HL-60/S4 (cell line): ENCODE data around the gene OTOG.

Experiments
- in situ Hi-C: fragments of 300-500 bp; cut with MboI; formaldehyde crosslinking; loops from 2 replicates; pipeline ENCODE4 v1.14.3; 2022; ENCODE audit warnings: low sequenced_read_pairs

The OTOG gene

DNA sequence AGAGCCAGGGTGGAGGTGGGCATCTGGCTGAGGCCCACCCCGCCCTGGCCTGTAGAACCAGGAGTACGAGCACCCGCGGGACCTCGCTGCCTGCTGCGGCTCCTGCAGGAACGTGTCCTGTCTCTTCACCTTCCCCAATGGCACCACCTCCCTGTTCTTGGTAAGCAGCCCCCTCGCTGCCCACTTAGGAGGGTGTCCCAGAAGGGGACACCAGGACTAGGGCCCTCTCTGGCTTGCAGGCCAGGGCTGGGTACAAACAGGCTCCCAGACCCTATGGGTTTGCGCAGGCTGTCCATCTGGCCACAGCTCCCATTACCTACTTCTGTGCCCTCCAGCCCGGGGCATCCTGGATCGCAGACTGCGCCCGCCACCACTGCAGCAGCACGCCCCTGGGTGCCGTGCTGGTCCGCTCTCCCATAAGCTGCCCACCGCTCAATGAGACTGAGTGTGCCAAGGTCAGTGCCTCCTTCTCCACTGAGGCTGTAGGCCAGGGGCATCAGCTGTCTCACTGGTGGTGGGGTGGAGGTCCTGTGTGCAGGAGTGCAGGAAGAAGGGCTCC lies 94.8 kb downstream of the OTOG start:
- in situ Hi-C loops: no loop called here

DNA sequence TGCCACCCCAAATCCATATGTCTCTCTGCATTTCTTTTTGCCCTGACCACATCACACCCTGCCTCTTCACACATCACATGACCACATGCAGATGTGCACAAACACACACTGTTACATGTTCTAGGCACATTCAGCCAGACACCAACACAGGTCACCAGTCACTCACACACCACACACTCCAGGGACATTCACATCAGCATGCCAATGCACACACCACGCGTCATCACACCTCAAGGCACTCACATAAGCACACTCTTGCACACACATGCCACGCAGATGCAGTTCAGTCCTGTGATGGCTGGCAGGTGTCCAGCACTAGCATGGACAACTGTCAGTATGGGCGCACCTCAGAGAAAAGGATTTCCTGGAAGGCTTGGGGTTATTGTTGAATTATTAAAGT lies 95.3 kb downstream of the OTOG start:
- in situ Hi-C loops: no loop called here

DNA sequence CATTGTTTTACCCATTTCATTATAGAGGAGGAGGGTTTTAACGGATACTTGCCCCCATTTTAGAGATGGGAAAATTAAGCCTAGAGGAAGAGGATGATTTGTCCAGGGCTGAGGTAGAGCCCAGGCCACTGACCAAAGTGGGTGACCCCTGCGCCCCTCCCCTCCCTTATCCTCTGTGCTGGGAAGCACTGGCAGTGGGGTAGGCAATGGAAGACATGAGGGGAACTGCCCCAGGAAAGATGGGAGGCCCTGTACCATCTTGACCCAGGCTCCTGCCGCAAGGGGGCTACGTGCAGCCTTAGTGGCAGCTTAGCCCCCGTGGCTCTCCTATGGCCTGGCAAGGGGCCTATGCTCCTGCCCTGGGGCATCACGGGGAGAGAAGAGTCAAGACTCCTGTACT lies 95.9 kb downstream of the OTOG start:
- in situ Hi-C loops: no loop called here

DNA sequence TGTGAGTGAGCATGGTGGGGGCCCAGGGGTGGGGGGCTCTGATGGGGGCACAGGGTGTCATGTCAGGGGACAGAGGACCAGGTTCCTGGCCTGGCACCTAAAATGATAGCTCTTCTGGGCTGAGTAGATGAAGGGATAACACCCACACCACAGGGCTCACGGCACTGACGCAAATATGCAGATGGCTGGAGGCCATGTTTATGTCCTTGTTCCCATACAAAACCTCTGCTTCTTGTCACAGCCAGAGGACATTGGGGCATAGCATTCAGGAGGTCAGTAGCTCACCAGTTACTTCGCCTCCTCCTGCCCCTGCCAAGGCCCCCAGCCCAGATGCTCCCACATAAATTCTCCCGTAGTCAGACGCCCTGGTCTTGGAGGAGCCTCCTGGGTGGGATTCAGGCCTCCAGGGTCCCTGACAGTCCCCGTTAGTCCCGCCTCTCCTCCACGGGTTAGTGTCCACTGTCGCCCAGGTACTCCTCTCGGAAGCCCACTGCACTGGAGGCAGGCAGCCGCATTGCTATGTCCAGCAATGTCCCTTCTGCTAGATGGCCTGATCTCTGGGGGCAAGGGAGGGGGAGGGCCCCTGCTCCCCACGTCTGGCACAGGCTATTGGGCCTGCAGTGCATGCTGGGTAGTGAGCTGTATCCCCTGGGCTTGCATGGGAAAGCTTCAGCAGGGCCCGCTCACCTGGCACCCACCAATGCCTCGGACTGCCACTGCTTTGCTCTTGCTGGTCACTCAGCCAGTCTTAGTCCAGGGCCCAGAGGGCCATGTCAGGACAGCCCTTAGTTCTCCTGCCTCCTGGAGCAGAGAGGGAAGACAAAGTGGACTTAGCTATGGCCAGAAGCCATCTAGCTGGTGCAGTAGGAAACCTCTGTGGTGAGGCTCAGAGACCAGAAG lies 96.7 kb downstream of the OTOG start:
- in situ Hi-C loops: no loop called here

DNA sequence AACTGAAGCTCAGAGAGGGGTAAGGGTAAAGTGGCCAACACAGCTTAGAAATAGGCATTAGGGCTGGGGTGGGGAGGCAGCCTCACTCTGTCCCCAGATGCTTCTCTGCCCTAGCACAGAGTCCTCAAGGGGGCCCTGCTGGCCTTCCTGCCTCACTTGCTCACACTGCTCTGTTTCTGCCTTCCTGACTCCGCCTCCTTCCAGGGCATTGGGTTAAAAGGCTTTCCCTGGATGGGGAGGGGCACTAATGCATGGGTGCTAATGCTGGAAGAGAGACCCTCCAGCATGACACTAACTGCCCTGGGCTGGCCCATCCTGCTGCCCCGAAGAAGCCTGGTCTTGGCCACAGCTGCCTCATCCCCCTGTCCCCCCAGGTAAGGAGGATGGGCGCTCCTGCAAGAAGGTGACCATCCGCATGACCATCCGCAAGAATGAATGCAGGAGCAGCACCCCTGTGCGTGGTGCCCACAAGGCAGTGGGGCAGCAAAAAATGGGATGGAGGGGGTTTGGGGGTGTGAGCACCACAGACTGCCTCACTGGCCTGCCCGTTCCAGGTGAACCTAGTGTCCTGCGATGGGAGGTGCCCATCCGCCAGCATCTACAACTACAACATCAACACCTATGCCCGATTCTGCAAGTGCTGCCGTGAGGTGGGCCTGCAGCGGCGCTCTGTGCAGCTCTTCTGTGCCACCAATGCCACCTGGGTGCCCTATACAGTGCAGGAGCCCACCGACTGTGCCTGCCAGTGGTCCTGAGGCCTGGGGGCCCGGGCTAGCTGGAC lies 98.3 kb downstream of the OTOG start:
- in situ Hi-C loops: no loop called here

DNA sequence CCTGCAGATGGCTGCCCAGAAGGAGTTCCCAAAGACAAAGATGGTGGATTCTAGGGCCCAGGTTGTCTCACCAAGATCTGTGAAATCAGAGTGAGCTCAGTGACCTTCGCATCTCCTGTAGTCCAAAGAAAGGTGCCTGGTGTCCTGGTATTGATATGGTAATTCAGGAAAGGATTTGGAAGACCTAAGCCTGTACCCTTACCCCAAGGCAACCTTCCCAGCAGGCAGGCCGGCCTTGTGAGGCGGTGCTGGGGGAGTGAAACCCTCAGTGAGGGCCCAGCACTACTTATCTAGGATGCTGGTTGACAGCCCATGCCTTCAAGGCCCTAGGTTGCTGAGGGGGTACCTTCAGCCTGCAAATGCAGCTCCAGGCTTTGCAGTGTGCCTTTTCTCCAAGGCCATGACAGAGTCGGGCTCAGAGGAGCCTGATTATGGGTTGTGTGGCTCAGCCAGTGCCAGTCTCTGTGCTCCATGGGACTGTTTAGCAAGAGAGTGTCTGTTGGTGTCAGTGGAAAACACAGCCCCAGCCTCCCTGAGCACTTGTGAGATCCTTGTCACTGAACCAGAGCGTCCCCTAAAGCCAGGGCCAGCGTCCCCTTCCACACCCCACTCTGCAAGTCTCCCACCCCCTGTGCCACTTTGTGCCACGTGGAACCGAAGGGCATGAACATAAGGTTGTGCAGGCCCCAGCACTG lies 99.5 kb downstream of the OTOG start:
- in situ Hi-C loops: no loop called here

DNA sequence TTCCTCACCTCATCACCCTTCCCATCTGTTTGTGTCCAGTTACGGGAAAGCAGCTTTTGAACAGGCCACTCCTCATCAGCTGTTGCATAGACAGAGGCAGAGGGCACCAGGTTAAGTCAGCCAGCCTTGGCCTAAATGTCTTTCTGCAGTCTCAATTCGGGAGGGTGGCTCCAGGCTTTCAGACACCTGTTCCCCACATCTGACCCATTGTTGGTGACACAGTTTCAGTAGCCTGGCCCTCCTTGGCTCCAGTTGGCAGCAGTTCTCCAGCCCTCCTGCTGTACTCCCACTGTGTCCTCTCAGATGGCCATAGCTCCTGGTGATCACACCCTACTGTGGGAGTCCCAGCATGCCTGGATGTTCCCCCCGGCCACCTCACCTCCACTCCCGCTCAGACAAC lies 101.5 kb downstream of the OTOG start:
- in situ Hi-C loops: no loop called here

DNA sequence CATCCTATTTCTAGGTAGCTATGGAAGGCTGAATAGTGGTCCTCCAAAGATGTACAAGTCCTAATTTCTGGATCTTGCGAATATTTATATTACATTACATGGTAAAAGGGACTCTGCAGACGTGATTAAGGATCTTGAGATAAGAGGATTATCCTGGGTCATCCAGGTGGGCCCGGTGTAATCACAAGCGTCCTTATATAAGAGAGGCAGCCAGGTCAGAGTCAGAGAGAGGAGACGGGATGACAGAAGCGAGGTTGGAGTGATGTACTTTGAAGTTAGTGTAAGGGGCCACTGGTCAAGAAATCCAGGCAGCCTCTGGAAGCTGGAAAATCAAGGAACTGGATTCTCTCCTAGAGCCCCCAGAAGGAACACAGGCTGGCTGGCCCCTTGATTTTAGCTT lies 102.2 kb downstream of the OTOG start:
- in situ Hi-C loops: no loop called here

DNA sequence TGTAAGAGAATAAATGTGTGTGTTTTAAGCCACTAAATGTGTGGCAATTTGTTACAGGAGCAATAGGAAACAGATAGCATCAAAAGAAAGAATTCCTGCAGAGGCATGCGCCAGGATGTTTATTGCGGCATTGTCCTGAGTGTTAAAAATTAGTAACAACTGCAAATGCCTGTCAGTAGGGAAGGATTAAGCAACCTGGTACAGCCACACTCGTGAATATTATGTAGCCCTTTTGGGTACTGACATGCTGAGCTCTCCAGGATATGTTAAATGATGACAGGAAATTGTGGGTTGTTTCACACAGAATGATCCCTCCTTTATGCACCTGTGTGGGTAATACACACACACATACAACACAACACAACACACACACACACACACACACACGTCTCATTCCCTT lies 102.6 kb downstream of the OTOG start:
- in situ Hi-C loops: no loop called here

DNA sequence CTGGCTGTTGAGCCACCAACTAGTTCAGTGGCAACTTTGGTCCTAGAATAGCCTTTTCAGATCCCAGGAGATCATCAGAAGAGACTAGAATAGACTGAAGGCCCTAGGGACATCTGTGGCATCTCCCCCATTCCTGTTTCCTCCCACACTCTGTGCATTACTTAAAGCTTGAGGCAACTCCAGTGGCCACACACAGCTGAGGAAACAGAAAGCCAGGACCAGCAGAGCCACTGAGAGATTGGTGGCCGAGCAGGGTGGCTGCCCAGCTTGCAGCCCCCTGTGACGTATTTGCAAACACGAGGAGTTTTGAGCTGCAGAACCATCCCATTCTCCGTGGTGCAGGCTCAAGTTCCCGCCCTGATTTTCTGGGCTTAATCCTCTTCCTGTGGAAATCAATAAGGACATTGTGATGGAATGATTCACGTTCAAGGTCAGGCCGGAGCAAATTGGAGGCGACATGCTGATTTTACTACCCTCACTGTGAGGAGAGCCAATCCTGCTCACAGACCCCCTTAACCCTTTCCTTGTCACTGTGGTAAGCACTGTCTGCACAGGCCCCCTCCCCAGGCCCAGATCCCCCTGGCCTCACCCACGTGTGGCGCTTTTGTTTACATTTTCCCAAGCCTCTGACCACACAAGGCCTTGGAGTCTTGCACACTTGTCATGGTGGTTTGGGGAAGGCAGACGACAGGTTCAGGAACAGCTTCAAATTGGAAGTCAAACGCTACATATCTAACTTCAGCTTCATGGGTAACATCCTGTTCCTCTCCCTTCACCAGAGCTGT lies 103.3 kb downstream of the OTOG start:
- in situ Hi-C loops: no loop called here

DNA sequence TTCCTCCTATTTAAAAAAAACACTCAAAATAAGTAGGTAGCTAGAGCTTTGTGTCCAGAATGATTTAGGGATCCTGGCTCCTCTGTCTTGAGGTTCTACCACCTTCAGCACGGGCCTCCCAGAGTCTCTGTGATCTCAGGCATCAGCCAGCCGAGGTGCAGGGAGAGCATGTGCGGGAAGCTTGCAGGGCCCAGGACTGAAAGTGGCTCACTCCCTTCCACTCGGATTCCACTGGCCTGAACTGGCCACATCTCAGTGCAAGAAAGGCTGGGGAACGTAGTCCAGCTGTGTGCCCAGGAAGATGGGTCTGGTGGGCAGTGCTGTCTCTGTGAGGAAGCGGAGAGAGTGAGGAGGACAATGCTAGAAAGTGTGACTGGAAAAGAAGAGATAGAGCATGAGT lies 104.0 kb downstream of the OTOG start:
- in situ Hi-C loops: no loop called here

DNA sequence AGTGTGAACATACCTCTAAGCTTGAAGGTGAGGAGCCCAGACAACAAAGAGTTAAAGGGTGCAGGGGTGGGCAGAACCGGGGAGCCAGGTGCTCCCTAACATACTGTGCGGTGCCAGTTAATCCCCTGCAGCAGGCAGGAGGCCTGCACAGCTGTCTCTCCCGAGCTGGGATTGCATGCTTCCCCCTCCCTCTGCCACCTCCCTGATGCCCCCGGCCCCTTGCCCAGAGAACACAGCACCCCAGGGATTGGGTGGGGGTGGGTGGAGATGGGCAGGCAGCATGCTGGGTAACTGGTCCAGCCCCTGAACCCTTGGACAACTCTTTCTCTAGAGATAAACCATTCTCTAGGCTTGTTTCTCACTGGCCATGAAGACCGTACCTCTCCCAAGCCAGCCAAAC lies 104.6 kb downstream of the OTOG start:
- in situ Hi-C loops: no loop called here

DNA sequence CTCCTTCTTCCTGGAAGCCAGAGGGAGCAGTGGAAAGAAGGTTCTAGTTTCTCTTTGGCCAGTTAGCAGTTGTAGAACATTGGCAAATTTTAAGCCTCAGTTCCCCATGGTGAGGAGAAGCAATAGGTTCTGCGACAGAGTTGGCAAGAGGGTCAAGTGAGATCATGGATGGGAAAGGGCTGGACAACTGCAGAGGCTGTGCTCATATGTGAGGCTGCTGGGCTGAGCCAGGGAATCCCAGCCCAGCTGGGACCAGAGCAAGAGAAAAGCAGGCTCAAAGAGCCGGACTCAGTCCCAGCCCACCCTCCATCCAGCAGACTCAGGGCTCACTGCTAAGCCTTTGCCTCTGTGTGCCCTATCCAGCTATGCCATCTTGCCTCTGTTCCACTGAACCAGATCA lies 105.5 kb downstream of the OTOG start:
- in situ Hi-C loops: no loop called here

DNA sequence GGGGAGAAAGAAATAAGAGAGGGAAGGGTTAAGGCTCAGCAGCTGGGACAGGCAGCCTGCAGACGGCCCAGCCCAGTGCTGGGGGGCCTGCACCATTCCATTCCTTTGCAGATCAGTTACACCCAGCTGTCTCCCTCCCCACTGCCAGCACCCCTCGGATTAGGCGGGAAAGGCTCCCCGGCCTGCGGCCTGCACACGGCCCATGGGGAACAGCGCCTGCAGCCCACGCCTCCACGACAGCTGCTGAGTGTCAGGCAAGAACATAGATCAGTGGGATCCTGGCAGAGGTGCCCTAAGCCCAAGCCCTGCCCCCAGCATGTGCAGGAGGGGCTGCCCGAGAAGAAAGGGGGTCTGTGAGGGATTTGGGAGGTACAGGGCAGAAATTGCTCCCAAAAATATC lies 106.6 kb downstream of the OTOG start:
- in situ Hi-C loops: no loop called here

DNA sequence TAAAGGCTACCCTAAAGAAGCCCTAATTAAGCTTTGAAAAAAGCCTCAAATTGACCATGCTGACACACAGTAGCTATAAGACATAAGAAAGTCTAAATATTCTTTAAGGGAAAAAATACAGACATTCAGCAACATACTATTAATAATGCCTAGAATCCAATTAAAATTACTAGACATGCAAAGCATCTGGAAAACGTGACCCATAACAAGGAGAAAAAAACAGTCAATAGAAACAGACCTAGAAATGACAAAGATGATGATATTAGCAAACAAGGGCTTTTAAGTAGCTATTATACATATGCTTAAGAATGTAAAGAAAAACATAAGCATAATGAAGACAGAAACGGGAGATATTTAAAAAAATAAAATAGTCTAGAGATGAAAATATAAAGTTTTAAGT lies 108.6 kb downstream of the OTOG start:
- in situ Hi-C loops: no loop called here

DNA sequence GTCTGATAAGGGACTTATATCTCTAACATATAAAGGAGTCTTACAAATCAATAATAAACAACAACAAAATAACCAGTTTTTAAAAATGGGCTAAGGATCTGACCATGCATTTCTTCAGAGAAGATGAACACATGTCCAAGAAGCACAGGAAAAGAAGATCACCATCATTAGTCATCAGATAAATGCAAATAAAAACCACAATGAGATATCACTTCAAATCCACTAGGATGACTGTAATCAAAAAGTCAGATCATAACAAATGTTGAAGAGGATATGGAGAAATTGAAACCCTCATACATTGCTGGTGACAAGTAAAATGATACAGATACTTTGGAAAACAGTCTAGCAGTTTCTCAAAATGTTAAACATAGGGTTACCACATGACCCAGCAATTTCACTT lies 111.2 kb downstream of the OTOG start:
- in situ Hi-C loops: no loop called here

DNA sequence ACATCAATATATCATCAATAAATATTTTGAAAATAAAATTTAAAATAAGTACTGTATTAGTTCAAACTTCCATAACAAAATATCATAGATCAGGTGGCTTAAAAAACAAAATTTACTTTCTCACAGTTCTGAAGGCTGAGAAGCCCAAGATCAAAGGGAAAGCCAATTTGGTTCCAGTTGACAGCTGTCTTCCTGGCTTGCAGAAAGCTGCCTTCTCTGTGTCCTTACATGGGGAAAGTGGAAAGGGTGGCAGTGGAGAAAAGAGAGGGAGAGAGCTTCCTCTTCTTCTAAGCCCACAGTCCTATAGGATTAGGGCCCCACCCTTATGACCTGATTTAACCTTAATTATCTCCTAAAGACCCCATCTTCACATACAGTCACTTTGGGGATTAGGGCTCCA lies 121.1 kb downstream of the OTOG start:
- in situ Hi-C loops: no loop called here

DNA sequence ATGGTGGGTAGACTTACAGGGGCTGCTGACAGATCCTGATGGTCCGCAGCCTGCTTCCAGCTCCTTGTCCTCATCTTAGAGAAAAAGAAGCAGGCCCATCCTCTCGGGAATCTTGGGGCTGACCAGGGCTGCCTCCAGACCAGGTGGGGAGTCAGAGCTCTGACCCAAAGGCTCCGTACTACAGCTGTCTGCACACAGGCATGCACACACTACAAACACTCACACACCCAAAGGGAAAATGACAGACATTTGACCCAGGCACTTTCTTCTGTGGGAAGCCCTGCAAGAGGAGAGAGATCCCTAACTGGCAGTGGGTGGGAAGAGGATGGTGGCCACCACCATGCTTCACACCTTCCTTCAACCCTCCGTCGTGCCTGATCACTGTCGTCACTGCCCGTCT lies 125.4 kb downstream of the OTOG start:
- in situ Hi-C loops: no loop called here

DNA sequence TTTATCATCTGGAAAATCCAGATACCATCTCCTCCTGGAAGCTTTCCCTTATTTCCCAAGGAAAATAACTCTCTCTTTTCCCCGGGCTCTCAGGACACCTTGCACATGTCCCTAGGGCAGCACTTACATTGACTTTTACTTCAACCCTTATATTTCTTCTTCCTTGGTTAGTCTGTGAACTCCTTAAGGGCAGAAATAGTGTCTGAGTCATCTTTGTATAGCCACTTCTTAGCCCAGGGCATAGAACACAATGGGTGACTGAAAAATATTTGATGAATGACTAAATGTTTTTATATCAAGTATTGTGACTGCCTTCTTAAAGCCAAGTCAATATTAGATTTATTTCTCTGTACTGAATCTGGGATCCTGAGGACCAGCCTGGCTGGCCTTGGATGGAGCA lies 126.9 kb downstream of the OTOG start:
- in situ Hi-C loops: no loop called here

DNA sequence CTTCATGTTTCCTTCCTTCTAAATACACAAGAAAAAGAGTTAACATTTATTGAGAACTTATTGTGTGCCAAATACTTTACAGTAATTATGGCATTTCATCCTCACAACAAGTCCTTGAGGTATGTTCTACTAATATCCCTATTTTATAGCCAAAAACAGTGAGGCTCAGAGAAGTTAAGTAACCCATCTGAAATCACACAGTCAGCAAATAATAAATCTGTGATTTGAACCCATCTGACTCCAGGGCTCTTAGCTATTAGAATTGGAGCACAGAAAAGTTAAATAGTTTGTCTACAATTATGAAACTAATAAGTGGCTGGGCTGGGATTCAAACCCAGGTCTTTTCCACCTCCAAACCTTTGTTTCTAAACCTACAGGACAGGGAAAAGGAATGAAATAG lies 135.8 kb downstream of the OTOG start:
- in situ Hi-C loops: no loop called here
